ENCODE data around the gene POLK. TPM values are rescaled to one million over a fixed set of nuclear protein-coding genes. Genes with fewer than 3 reads are reported as not detected.

The POLK gene
- total RNA-seq, 3 donors from 2014 or later, result 44.0 to 58.4 (median 44.9) TPM

DNA sequence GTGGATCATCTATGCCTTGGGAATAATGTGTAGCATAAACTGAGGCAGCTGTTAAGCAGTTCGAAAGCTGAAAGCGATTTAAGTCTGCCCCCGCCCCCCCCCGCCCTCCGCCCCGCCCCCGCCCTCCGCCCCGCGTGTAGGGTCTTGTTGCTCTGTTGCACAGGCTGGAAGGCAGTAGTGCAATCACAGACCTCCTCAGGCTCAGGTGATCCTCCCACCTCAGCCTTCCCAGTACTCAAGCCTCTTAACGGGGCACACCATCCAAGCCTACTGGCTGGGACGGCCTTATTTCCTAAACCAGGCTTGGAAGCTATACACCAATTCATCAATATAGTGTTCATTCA is 100.5 kb downstream of the POLK start:
- Histone ChIP-seq H3K27me3 (no peaks in the 10 kb centered on the region), H3K9me3 (no peaks in the 10 kb centered on the region), H3K4me3 (peak overlapping the region; percentile 55 to 71 (median 62)), H3K4me1 (no peaks in the 10 kb centered on the region), H3K27ac (no peak overlapping the region), H3K36me3 (no peaks in the 10 kb centered on the region)
- intact Hi-C loops (cut with DNase I; ENCODE audit: low total_unique reads), result no loop called here
- DNase-seq (ENCODE audit: low spot score in 2 of 2), result no peak
- TF ChIP-seq, protein P1, sequence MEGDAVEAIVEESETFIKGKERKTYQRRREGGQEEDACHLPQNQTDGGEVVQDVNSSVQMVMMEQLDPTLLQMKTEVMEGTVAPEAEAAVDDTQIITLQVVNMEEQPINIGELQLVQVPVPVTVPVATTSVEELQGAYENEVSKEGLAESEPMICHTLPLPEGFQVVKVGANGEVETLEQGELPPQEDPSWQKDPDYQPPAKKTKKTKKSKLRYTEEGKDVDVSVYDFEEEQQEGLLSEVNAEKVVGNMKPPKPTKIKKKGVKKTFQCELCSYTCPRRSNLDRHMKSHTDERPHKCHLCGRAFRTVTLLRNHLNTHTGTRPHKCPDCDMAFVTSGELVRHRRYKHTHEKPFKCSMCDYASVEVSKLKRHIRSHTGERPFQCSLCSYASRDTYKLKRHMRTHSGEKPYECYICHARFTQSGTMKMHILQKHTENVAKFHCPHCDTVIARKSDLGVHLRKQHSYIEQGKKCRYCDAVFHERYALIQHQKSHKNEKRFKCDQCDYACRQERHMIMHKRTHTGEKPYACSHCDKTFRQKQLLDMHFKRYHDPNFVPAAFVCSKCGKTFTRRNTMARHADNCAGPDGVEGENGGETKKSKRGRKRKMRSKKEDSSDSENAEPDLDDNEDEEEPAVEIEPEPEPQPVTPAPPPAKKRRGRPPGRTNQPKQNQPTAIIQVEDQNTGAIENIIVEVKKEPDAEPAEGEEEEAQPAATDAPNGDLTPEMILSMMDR (IDR thresholded peaks at IDR 0.05), result no peak
- no peak for TF ChIP-seq POLR2AphosphoS5 (IDR thresholded peaks at IDR 0.05)
- no peak for TF ChIP-seq POLR2A (IDR thresholded peaks at IDR 0.05)

DNA sequence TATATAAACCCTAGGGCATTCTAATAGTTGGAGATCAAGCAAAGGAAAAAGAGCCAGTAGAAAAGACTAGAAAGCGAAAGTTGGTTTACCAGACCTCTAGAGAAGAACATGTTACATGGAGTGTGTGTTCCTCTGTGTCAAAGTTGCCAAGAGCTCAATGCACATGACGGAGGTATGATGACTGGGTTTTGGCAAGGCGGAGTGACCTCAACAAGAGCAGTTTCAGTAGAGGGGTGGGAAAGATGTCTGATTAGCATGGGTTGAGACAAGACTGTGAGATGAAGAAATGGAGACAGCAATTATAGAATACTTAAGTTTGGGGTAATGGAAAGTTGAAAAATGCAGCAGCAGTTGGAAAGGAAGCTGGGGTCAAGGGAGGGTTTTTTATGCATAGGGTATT is 101.2 kb downstream of the POLK start:
- Histone ChIP-seq H3K36me3 (no peaks in the 10 kb centered on the region), H3K27ac (no peak overlapping the region), H3K4me3 (no peak overlapping the region), H3K4me1 (no peaks in the 10 kb centered on the region), H3K9me3 (no peaks in the 10 kb centered on the region), H3K27me3 (no peaks in the 10 kb centered on the region)
- TF ChIP-seq POLR2A (IDR thresholded peaks at IDR 0.05) (no peak), POLR2AphosphoS5 (IDR thresholded peaks at IDR 0.05) (no peak)
- TF ChIP-seq, protein P1 (IDR thresholded peaks at IDR 0.05), result no peak
- intact Hi-C loops (cut with DNase I; ENCODE audit: low total_unique reads), result no loop called here
- DNase-seq (ENCODE audit: low spot score in 2 of 2), result no peak

DNA sequence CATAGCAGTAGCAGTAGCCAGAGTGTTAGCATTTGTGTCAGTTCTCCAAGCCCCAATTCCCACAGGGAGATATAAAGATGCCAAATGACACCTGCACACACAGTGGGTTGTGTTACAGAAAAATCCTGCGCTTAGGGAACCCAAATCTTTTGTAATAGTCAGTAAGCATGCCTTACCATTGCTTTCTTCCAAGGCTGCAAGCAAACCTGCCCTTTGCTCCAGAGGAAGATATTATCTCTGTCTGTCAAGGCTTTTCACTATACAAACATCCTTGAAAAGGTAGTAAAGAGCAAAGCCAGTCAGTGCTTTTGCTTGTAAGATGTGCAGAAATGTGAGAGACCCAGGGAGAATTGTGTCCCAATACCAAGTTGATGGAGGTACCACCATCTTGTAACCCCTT is 102.5 kb downstream of the POLK start:
- no peaks in the 10 kb centered on the region for H3K27me3 ChIP-seq
- DNase-seq (ENCODE audit: low spot score in 2 of 2), result no peak
- H3K4me3 ChIP-seq, result no peak overlapping the region
- TF ChIP-seq, protein P1 (IDR thresholded peaks at IDR 0.05), result no peak
- no peak for TF ChIP-seq POLR2AphosphoS5 (IDR thresholded peaks at IDR 0.05)
- TF ChIP-seq POLR2A (IDR thresholded peaks at IDR 0.05), result no peak
- no peaks in the 10 kb centered on the region for H3K9me3 ChIP-seq
- no peaks in the 10 kb centered on the region for H3K4me1 ChIP-seq
- H3K36me3 ChIP-seq, result no peaks in the 10 kb centered on the region
- intact Hi-C loops (cut with DNase I; ENCODE audit: low total_unique reads), result no loop called here
- no peak overlapping the region for H3K27ac ChIP-seq

- Histone ChIP-seq H3K36me3 (no peaks in the 10 kb centered on the region), H3K4me3 (no peak overlapping the region), H3K27ac (peak overlapping the region; percentile 27 to 46), H3K27me3 (no peaks in the 10 kb centered on the region), H3K4me1 (no peaks in the 10 kb centered on the region), H3K9me3 (no peaks in the 10 kb centered on the region)
- DNase-seq (ENCODE audit: low spot score in 2 of 2), result no peak
- TF ChIP-seq, protein P1 (IDR thresholded peaks at IDR 0.05), result no peak
- TF ChIP-seq POLR2A (IDR thresholded peaks at IDR 0.05), result no peak
- TF ChIP-seq POLR2AphosphoS5 (IDR thresholded peaks at IDR 0.05), result no peak
- intact Hi-C loops (cut with DNase I; ENCODE audit: low total_unique reads), result no loop called here
Measured at GRCh38 chr5:75616371-75616881, 104.7 kb downstream of the POLK start.

GRCh38 chr5:75616971-75617621 is 105.4 kb downstream of the POLK start:
- no peak for TF ChIP-seq POLR2A (IDR thresholded peaks at IDR 0.05)
- TF ChIP-seq, protein P1 (IDR thresholded peaks at IDR 0.05), result no peak
- no peak for TF ChIP-seq POLR2AphosphoS5 (IDR thresholded peaks at IDR 0.05)
- no peaks in the 10 kb centered on the region for H3K4me1 ChIP-seq
- DNase-seq (ENCODE audit: low spot score in 2 of 2), result no peak
- H3K36me3 ChIP-seq, result no peaks in the 10 kb centered on the region
- intact Hi-C loops (cut with DNase I; ENCODE audit: low total_unique reads), result no loop called here
- H3K9me3 ChIP-seq, result no peaks in the 10 kb centered on the region
- peak overlapping the region; percentile 27 to 50 for H3K27ac ChIP-seq
- H3K27me3 ChIP-seq, result no peaks in the 10 kb centered on the region
- H3K4me3 ChIP-seq, result no peak overlapping the region

Measured in breast epithelium (tissue), 4 donors.